Measurements from ENCODE around the gene CALM3. TPM values are rescaled to one million over a fixed set of nuclear protein-coding genes. Genes with fewer than 3 reads are reported as not detected.

The CALM3 gene
- total and polyA plus RNA-seq, 2 of the 13 experiments (the other 11 are each of a cell fraction or from before 2014, with no cell fraction given): 239 to 258 TPM

- in situ Hi-C loops (cut with HindIII; ENCODE audit: extremely low pct_ligation_motif_present, low pct_unique_long_range_greater_than_20kb): loop anchor here (10.0 kb wide), 1 partner anchor 48 kb away; the partner anchor contains the start of gene DACT3
- Histone ChIP-seq H4K20me1 (ENCODE audit: insufficient read depth, low read length) (no peaks in the 10 kb centered on the region), H3K27me3 (ENCODE audit: control insufficient read depth in 1 of 2, insufficient read depth in 2 of 2, low read length in 2 of 2) (peaks cover 0 to 36% of the 10 kb centered on the region in 2 experiments; a peak in 3 of 5 replicates), H3K36me3 (replicated peaks in 1 of 2; ENCODE audit: control insufficient read depth in 1 of 2, insufficient read depth in 2 of 2, low read length in 2 of 2) (no peaks in the 10 kb centered on the region), H3K79me2 (ENCODE audit: insufficient read depth, low read length) (no peaks in the 10 kb centered on the region), H3K9ac (ENCODE audit: insufficient read depth, low read depth, low read length) (no peak overlapping the region), H3K27ac (ENCODE audit: extremely low read length, insufficient read depth, low read length) (no peak overlapping the region), H3K4me1 (ENCODE audit: insufficient read depth, low read length) (peaks cover 29% of the 10 kb centered on the region), H3K9me3 (ENCODE audit: low read length) (no peaks in the 10 kb centered on the region), H3K4me2 (ENCODE audit: low read depth, low read length) (0 out of 2 replicates have a peak overlapping the region, but pooled peaks have one; percentile 28), H3K4me3 (replicated peaks in 1 of 3; ENCODE audit: insufficient read depth in 1 of 3, low read depth in 2 of 3, low read length in 3 of 3) (no peak overlapping the region), H2AFZ (ENCODE audit: low read length) (no peak overlapping the region)
- CTCF ChIA-PET (ENCODE audit: low intra/inter-chr PET ratio, low total read pairs): interaction anchor here (1.9 to 2.8 kb wide), 2 partner anchors 9 to 45 kb away, joined by 5 to 29 read pairs; partner anchors contain the start of genes DACT3 and PTGIR
- intact Hi-C loops (cut with micrococcal nuclease; ENCODE audit: unreplicated experiment): no loop called here
- BruUV-seq (replicated peaks): no TSS peak
- DNase-seq (ENCODE audit: low spot score): peak; percentile 50
- peak; percentile 88 for ATAC-seq
- 24% methylated on average over 14 of the region's 17 CpGs for WGBS (ENCODE audit: low lambda C conversion rate)
- no peak for FAIRE-seq
- POLR2A ChIA-PET: interaction anchor here (1.4 to 1.5 kb wide), 2 partner anchors 14 to 44 kb away, joined by 8 to 12 read pairs; partner anchors contain the start of gene DACT3
- TF ChIP-seq AHR (CRISPR knock-in tag; IDR thresholded peaks at IDR 0.05) (no peak), ZFY (CRISPR knock-in tag; IDR thresholded peaks at IDR 0.05) (peak; percentile 16; the same call in 1 of the 2 replicates), ARNT (IDR thresholded peaks at IDR 0.05) (no peak), CTCF (CRISPR knock-in tag; IDR thresholded peaks at IDR 0.05) (peak; percentile 83), PAXIP1 (CRISPR knock-in tag; conservative IDR thresholded peaks at IDR 0.05) (no peak), TARDBP (CRISPR knock-in tag; IDR thresholded peaks at IDR 0.05) (peak; percentile 49; the same call in 1 of the 2 replicates), ZNF501 (CRISPR knock-in tag; IDR thresholded peaks at IDR 0.05) (peak; percentile 34; the same call in 1 of the 2 replicates), HNRNPLL (IDR thresholded peaks at IDR 0.05; ENCODE audit: low read depth, low read length, poor library complexity, severe bottlenecking) (peak; percentile 20), ZNF574 (CRISPR knock-in tag; IDR thresholded peaks at IDR 0.05) (peak; percentile 37; the same call in 1 of the 2 replicates), XRCC5 (optimal IDR thresholded peaks at IDR 0.05; ENCODE audit: low read length) (peak; percentile 79), SAFB2 (CRISPR knock-in tag; IDR thresholded peaks at IDR 0.05; ENCODE audit: borderline replicate concordance, low read depth) (no peak), ZSCAN22 (CRISPR knock-in tag; IDR thresholded peaks at IDR 0.05) (no peak), ZNF24 (IDR thresholded peaks at IDR 0.05) (no peak), TRIM24 (CRISPR knock-in tag; IDR thresholded peaks at IDR 0.05) (no peak), STAG1 (CRISPR knock-in tag; IDR thresholded peaks at IDR 0.05) (peak; percentile 50), DNMT1 (CRISPR knock-in tag; IDR thresholded peaks at IDR 0.05) (no peak)
Observed at GRCh38 chr19:46616631-46617322, 15.6 kb downstream of the CALM3 start.

Measured in HepG2 (cell line).